ENCODE data around the gene B3GALNT2.

- TF ChIP-seq, protein P1, sequence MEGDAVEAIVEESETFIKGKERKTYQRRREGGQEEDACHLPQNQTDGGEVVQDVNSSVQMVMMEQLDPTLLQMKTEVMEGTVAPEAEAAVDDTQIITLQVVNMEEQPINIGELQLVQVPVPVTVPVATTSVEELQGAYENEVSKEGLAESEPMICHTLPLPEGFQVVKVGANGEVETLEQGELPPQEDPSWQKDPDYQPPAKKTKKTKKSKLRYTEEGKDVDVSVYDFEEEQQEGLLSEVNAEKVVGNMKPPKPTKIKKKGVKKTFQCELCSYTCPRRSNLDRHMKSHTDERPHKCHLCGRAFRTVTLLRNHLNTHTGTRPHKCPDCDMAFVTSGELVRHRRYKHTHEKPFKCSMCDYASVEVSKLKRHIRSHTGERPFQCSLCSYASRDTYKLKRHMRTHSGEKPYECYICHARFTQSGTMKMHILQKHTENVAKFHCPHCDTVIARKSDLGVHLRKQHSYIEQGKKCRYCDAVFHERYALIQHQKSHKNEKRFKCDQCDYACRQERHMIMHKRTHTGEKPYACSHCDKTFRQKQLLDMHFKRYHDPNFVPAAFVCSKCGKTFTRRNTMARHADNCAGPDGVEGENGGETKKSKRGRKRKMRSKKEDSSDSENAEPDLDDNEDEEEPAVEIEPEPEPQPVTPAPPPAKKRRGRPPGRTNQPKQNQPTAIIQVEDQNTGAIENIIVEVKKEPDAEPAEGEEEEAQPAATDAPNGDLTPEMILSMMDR (optimal IDR thresholded peaks at IDR 0.05 in 1 of 3, IDR thresholded peaks at IDR 0.05 in 1 of 3, conservative IDR thresholded peaks at IDR 0.05 in 1 of 3; ENCODE audit: extremely low read depth in 1 of 3, insufficient read depth in 2 of 3, low read length in 3 of 3) = no peak
- no peak for TF ChIP-seq EZH2 (IDR thresholded peaks at IDR 0.05; ENCODE audit: low read length)
Measured at GRCh38 chr1:235494531-235494930, 9.7 kb downstream of the B3GALNT2 start.
